Mesendoderm (in vitro differentiated cells): ENCODE measurements around the gene PCF11.

Experiments
- DNase-seq: peaks from one replicate; pipeline ENCODE4 v3.0.0; 2013
- H2AK5ac ChIP-seq: 2 replicates; pipeline ENCODE4 v1.6.1; 2013; ENCODE audit warnings: low read length, inconsistent platforms
- H2BK120ac ChIP-seq: 2 replicates; pipeline ENCODE4 v1.6.1; 2013; ENCODE audit warnings: low read depth, mild to moderate bottlenecking, low read length, moderate library complexity, mixed read lengths
- H2BK15ac ChIP-seq: replicated peaks from 2 replicates; pipeline ENCODE4 v1.6.1; 2013; ENCODE audit warnings: low read depth, mild to moderate bottlenecking, moderate library complexity
- H2BK5ac ChIP-seq: 2 replicates; pipeline ENCODE4 v1.6.1; 2013; ENCODE audit warnings: low read length, inconsistent platforms
- H3K18ac ChIP-seq: 2 replicates; pipeline ENCODE4 v1.6.1; 2013; ENCODE audit warnings: mild to moderate bottlenecking, low read length, mixed read lengths
- H3K23ac ChIP-seq: one replicate; pipeline ENCODE4 v1.6.1; 2013; ENCODE audit warnings: low read length
- H3K27ac ChIP-seq: 2 replicates; pipeline ENCODE4 v1.5.1; 2013; ENCODE audit warnings: low read depth, mild to moderate bottlenecking, inconsistent platforms, low read length, moderate library complexity
- H3K27me3 ChIP-seq: 2 replicates; pipeline ENCODE4 v1.6.1; 2013; ENCODE audit warnings: low read length, control low read depth, mild to moderate bottlenecking, inconsistent platforms; ENCODE audit not compliant: insufficient read depth, poor library complexity
- H3K36me3 ChIP-seq: 2 replicates; pipeline ENCODE4 v1.6.1; 2013; ENCODE audit warnings: low read length, inconsistent platforms; ENCODE audit not compliant: control insufficient read depth, insufficient read depth
- H3K4ac ChIP-seq: one replicate; pipeline ENCODE4 v1.6.1; 2013; ENCODE audit warnings: low read depth, mild to moderate bottlenecking, low read length, moderate library complexity
- H3K4me1 ChIP-seq: 2 replicates; pipeline ENCODE4 v1.6.1; 2013; ENCODE audit warnings: low read depth, low read length, inconsistent platforms; ENCODE audit not compliant: control insufficient read depth
- H3K4me2 ChIP-seq: 2 replicates; pipeline ENCODE4 v1.6.1; 2013; ENCODE audit warnings: low read length
- H3K4me3 ChIP-seq: 2 replicates; pipeline ENCODE4 v1.5.1; 2013; ENCODE audit warnings: mild to moderate bottlenecking, low read length
- H3K56ac ChIP-seq: one replicate; pipeline ENCODE4 v1.6.1; 2013; ENCODE audit warnings: low read length
- H3K79me1 ChIP-seq: 2 replicates; pipeline ENCODE4 v1.6.1; 2013; ENCODE audit warnings: low read length, inconsistent platforms
- H3K79me2 ChIP-seq: 2 replicates; pipeline ENCODE4 v1.6.1; 2013; ENCODE audit warnings: mild to moderate bottlenecking, low read length; ENCODE audit not compliant: control insufficient read depth, insufficient read depth
- H3K9ac ChIP-seq: 2 replicates; pipeline ENCODE4 v1.6.1; 2013; ENCODE audit warnings: low read length, inconsistent platforms
- H4K5ac ChIP-seq: one replicate; pipeline ENCODE4 v1.6.1; 2013; ENCODE audit warnings: low read length
- H4K8ac ChIP-seq: one replicate; pipeline ENCODE4 v1.6.1; 2013; ENCODE audit warnings: low read depth, mild to moderate bottlenecking, control low read depth, low read length, moderate library complexity
- WGBS: extraction: QIAGEN DNeasy Blood & Tissue Kit; methylation state at CpG from one replicate; pipeline ENCODE4 v1.1.7; 2013; ENCODE audit warnings: low lambda C conversion rate, missing lambda C conversion rate; ENCODE audit not compliant: insufficient coverage; ENCODE audit errors: extremely low coverage; 5-methylcytosine and 5-hydroxymethylcytosine counted together

Gene PCF11

GRCh38 chr11:83119216-83119615 lies 37.7 kb upstream of the PCF11 start:
- Histone ChIP-seq H3K79me2 (no peaks in the 10 kb centered on the region), H3K56ac (no peak overlapping the region), H2BK120ac (no peak overlapping the region), H3K36me3 (no peaks in the 10 kb centered on the region), H3K79me1 (no peaks in the 10 kb centered on the region), H3K18ac (no peak overlapping the region), H3K27ac (no peak overlapping the region), H2BK5ac (no peak overlapping the region), H3K9ac (no peak overlapping the region), H3K4me3 (no peak overlapping the region), H4K5ac (no peak overlapping the region), H2AK5ac (no peak overlapping the region), H3K4me1 (no peaks in the 10 kb centered on the region), H3K4ac (no peak overlapping the region), H3K4me2 (no peak overlapping the region), H3K27me3 (no peaks in the 10 kb centered on the region), H4K8ac (no peak overlapping the region), H3K23ac (no peak overlapping the region), H2BK15ac (no peak overlapping the region)
- DNase-seq, result no peak
- no CpG with 5 or more reads among the region's 3 CpGs for WGBS

DNA sequence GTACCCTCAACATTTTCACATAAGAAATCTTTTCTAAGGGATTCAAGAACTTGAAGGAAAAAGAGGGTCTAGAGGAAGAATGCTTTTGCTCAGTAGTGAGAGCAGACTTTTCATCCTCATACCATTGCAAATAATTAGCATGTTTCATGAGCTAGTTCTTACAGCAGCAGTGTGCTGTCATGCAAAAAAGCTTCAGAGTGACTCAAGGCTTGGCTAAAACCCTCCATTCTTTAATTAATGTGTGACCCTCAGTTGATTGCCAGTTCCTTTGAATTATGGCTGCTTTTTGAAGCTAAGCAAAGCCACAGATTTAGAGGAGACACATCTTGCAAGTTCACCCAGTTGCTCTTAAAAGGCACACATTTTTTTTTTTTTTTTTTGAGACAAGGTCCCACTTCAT lies 36.6 kb upstream of the PCF11 start:
- Histone ChIP-seq H3K9ac (no peak overlapping the region), H4K8ac (no peak overlapping the region), H2BK120ac (no peak overlapping the region), H4K5ac (no peak overlapping the region), H3K4me2 (no peak overlapping the region), H3K27ac (no peak overlapping the region), H3K36me3 (no peaks in the 10 kb centered on the region), H3K18ac (no peak overlapping the region), H3K23ac (no peak overlapping the region), H2AK5ac (no peak overlapping the region), H3K27me3 (no peaks in the 10 kb centered on the region), H3K79me2 (no peaks in the 10 kb centered on the region), H2BK5ac (no peak overlapping the region), H3K4ac (no peak overlapping the region), H3K56ac (no peak overlapping the region), H2BK15ac (no peak overlapping the region), H3K79me1 (no peaks in the 10 kb centered on the region), H3K4me1 (no peaks in the 10 kb centered on the region), H3K4me3 (no peak overlapping the region)
- no peak for DNase-seq

DNA sequence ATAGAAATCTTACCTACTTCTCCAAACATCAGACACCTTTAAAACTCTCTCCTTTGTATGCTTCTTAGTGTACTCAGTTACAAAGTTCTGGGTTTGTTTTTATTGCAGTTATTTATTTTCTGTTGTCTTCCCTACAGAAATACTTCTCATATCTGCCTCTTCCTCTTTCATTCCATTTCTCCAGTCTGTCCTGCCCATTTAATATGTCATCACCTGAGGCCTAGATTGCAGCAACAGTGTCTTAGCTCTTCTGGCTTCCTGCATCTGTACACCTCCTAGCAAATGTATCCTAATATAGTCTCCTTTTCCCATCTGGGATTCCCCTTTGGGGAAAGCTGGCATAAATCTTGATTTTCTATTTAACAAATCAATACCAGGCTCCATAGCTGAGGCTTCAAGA lies 34.9 kb upstream of the PCF11 start:
- Histone ChIP-seq H3K79me1 (no peaks in the 10 kb centered on the region), H3K36me3 (no peaks in the 10 kb centered on the region), H4K5ac (no peak overlapping the region), H3K79me2 (no peaks in the 10 kb centered on the region), H3K9ac (no peak overlapping the region), H3K4me1 (no peaks in the 10 kb centered on the region), H3K4me2 (no peak overlapping the region), H3K4ac (no peak overlapping the region), H2AK5ac (no peak overlapping the region), H3K4me3 (no peak overlapping the region), H2BK5ac (no peak overlapping the region), H4K8ac (no peak overlapping the region), H3K56ac (no peak overlapping the region), H3K27ac (no peak overlapping the region), H2BK120ac (no peak overlapping the region), H3K18ac (no peak overlapping the region), H3K27me3 (no peaks in the 10 kb centered on the region), H3K23ac (no peak overlapping the region), H2BK15ac (no peak overlapping the region)
- DNase-seq, result no peak

DNA sequence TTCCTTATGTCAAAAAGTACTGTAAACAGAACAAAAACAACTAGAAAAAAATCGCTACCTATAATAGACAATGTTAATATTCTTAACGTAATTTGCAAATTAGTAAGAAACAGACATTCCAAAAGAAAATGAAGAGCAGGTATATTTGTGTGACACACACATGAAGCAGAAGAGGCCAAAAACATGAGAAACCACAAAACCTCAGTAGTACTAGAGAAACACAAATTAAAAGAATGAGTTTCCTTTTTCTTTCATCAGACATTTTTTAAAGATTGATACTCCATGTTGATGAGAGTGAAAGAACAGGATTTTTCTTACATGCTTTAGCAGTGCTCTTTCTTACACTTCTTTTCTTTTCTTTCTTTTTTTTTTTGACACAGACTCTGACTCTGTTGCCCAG lies 34.2 kb upstream of the PCF11 start:
- Histone ChIP-seq H2BK5ac (no peak overlapping the region), H3K27me3 (no peaks in the 10 kb centered on the region), H3K4me3 (no peak overlapping the region), H3K79me2 (no peaks in the 10 kb centered on the region), H3K18ac (no peak overlapping the region), H2BK15ac (no peak overlapping the region), H3K23ac (no peak overlapping the region), H4K8ac (no peak overlapping the region), H3K27ac (no peak overlapping the region), H3K4ac (no peak overlapping the region), H2AK5ac (no peak overlapping the region), H3K9ac (no peak overlapping the region), H2BK120ac (no peak overlapping the region), H3K4me2 (no peak overlapping the region), H3K56ac (no peak overlapping the region), H4K5ac (no peak overlapping the region), H3K4me1 (no peaks in the 10 kb centered on the region), H3K36me3 (no peaks in the 10 kb centered on the region), H3K79me1 (no peaks in the 10 kb centered on the region)
- WGBS, result no CpG with 5 or more reads among the region's 2 CpGs
- DNase-seq, result no peak

DNA sequence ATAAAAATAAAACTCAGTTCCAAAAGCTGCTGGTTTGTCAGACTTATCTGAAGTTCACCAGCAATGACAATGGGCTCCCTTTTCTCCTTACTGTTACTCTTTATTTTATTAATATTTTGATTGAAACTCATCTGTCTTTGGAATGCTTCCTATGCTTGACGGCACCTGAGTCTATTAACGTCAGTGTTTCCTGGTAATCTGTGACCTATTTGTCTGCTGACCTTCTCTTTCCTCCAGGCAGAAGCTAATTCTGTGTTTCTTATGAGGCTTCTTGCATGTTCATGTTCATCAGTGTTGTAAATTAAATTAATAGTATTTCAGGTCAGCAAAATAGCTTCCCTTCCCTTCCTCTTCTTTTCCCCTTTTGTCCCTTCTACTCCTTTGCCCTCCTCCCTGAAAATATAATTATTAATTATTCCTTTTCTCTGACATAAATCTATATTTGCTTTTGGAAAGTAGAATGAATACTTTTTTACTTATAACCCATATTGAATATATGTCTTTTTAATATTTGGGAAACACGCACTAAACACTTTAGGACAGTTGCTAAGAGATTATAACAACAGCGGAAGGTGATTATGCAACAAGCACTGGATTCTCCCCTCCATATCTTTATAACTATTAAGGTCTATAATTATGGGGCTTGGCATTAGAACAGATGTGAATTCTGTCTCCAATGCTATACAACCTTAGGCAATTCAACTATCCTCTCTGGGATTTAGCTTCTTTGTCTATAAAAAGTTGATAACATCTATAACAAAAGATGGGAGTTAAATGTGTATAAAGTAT lies 32.1 kb upstream of the PCF11 start:
- WGBS, result no CpG with 5 or more reads among the region's 4 CpGs
- Histone ChIP-seq H3K36me3 (no peaks in the 10 kb centered on the region), H3K4me1 (no peaks in the 10 kb centered on the region), H3K4me3 (no peak overlapping the region), H2BK5ac (no peak overlapping the region), H3K56ac (no peak overlapping the region), H2AK5ac (no peak overlapping the region), H4K8ac (no peak overlapping the region), H4K5ac (no peak overlapping the region), H3K27ac (no peak overlapping the region), H3K4ac (no peak overlapping the region), H2BK120ac (no peak overlapping the region), H3K27me3 (no peaks in the 10 kb centered on the region), H3K9ac (no peak overlapping the region), H3K4me2 (no peak overlapping the region), H3K79me2 (no peaks in the 10 kb centered on the region), H2BK15ac (no peak overlapping the region), H3K79me1 (no peaks in the 10 kb centered on the region), H3K18ac (no peak overlapping the region), H3K23ac (no peak overlapping the region)
- no peak for DNase-seq

DNA sequence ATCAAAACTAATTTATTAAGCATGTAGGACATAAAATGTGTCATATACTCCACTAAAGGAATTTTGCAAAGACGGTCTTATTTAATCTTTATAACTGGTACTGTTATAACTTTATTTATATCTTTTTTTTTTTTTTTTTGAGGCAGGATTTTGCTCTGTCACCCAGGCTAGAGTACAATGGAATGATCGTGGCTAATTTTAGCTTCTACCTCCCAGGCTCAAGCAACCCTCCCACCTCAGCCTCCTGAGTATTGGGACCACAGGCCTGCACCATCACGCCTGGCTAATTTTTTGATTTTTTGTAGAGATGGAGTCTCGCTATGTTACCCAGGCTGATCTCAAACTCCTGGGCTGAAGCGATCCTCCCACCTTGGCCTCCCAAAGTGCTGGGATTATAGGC lies 31.4 kb upstream of the PCF11 start:
- H4K8ac ChIP-seq, result no peak overlapping the region
- H3K9ac ChIP-seq, result no peak overlapping the region
- H3K79me1 ChIP-seq, result no peaks in the 10 kb centered on the region
- no peak overlapping the region for H3K18ac ChIP-seq
- WGBS, result no CpG with 5 or more reads among the region's 5 CpGs
- H3K36me3 ChIP-seq, result no peaks in the 10 kb centered on the region
- no peak overlapping the region for H2BK5ac ChIP-seq
- H2BK15ac ChIP-seq, result no peak overlapping the region
- no peak overlapping the region for H3K4ac ChIP-seq
- H2AK5ac ChIP-seq, result no peak overlapping the region
- H3K23ac ChIP-seq, result no peak overlapping the region
- no peak overlapping the region for H3K4me3 ChIP-seq
- H3K27ac ChIP-seq, result no peak overlapping the region
- no peaks in the 10 kb centered on the region for H3K4me1 ChIP-seq
- H2BK120ac ChIP-seq, result no peak overlapping the region
- H3K4me2 ChIP-seq, result no peak overlapping the region
- DNase-seq, result no peak
- H4K5ac ChIP-seq, result no peak overlapping the region
- H3K56ac ChIP-seq, result no peak overlapping the region
- H3K27me3 ChIP-seq, result no peaks in the 10 kb centered on the region
- H3K79me2 ChIP-seq, result no peaks in the 10 kb centered on the region
